NCI-H446 (cell line): ENCODE measurements around the gene C1QTNF9B.
"Not testable (repeated sequence)": the region's sequence is repeated elsewhere in the genome, so short reads cannot be mapped to it uniquely, and the experiment has no call there.

Source experiments
- DNase-seq, 2 experiments: peaks; one replicate each; lab custom pipeline; 2025; lab: John Stamatoyannopoulos, UW

Gene C1QTNF9B

DNA sequence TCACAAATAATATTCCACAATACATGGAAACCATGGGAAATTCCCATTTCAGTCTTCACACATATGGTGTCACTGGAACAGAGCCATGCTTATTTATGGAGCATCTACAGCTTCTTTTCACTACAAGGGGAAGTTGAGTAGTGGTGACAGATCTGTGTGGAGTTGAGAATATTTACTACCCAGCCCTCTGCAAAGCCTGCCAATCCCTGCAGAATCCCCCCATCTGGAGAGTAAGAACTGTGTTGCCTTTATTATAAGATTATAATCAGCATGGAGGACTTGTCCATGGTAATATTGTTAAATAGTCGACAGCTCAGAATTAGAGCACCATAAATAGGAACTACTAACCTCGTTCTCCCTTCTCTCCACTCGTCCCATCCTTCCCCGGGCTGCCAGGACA, 3.5 kb downstream of the C1QTNF9B start:
- DNase-seq, result not testable (repeated sequence)

DNA sequence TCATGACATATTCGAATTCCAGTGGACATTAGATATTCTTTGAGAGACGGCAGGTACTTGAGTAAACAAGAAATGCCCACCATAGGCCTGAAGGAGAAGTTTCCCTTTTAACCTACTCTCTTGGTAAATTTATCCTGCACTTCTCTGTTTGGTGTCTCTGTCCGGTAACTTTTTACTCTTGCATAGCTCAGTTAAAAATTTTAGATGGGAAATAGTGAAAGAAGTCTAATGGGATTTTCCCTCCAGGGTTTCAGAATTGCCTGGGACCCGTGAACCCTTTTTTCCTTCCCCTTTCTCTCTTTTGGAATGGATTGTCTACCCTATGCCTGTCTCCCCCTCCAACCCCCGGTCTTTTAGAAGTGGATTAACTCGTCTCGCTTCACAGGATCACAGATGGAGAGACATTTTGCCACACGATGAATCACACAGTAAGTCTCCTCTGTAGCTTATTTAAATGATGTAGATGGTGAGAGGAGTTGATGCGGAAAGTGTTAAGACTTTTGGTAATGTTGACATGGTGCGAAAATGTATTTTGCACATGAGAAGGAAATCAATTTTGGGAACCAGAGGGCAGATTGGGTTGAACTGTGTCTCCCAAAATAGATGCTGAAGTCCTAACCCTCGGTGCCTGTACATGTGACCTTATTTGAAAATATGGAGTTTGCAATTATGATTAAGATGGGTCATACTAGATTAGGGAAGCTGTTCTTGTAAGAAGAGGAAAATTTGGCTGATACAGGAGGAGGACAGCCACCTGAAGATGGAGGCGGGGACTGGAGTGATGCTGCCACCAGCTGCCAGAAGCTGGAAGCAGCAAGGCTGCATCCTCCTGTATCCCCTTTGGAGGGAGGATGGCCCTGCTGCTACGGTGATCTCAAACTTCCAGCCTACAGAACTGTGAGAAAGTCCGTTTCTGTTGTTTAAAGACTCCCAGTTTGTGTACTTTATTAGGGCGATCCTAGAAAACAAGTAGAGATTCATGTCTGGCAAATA, 7.4 kb downstream of the C1QTNF9B start:
- DNase-seq, result peak in 1 of 2 experiments; percentile 31

DNA sequence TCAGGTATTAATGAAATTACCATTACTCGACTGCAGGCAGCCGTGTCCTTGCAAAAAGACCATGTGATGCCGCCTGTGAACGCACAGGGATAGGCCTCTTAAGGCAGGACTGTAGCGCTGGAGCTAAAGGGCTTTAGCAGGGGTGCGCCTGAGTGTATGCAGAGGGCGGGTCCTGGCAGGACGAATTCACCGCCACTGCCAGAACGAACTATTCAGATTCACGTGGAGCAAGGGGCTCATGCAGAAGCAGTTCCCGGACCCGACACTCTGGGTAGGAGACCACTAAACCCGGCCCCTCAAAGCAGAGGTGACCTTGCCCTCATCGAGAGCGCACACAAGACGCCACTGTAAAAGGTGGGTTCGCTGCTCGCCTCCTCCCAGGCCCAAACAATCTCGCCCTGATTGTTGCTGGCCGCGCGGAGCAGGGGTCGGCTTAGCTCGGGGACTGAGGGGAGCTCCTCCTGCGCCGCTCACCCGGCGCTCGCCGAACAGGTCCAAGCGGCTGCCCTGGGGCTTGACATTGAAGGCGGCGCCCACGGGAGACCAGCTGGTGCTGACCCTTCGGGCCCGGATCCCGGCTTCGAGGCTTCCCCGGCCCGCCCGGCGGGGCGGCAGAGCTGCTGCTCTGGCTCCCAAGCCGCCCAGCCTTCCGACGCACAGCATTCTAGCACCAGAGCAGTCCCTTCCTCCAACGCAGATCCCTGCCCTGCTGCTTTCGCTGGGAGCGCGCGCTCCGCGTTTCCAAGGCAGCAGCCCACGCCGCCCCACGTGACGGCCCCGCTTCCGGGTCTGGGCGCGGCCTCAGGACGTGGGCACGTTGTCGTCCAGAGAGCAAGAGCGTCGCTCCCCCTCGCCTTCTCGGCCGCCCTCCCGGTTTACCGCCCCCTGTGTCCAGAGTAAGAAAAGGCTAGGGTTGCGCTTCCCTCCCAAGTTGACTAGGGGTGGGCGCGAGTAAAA, 8.4 kb downstream of the C1QTNF9B start, which contains the start of gene MIPEP:
Gene MIPEP (minus strand): TSS at position 743 of the 957 bp plus-strand sequence. CDS start 80 bp downstream, at position 663.
- DNase-seq, result peak; percentile 88 to 94

GRCh38 chr13:23884361-23884760, 12.9 kb downstream of the C1QTNF9B start:
- DNase-seq, result not testable (repeated sequence)

DNA sequence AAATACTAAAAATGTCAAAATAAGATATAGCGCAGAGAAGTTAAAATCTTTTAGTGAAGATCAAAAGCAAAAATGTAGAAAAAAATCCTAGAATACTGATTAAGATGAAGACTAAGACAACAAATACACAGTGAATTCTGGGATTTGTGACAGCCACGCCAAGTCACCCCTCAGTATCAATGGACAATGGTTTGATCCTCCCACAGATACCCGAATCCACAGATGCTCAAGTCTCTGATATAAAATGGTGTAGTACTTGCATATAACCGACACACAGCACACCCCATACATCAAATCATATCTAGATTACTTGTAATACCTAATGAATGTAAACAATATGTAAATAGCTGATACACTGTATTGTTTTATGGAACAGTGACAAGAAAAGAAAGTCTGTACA, 14.0 kb downstream of the C1QTNF9B start:
- DNase-seq, result no peak

GRCh38 chr13:23881402-23881800, 15.9 kb downstream of the C1QTNF9B start:
- not testable (repeated sequence) for DNase-seq

- DNase-seq, result not testable (repeated sequence)
Observed at GRCh38 chr13:23880493-23881401, 16.6 kb downstream of the C1QTNF9B start.

GRCh38 chr13:23877286-23877685, 20.0 kb downstream of the C1QTNF9B start:
- no peak for DNase-seq

GRCh38 chr13:23876265-23876664, 21.0 kb downstream of the C1QTNF9B start:
- DNase-seq, result no peak

DNA sequence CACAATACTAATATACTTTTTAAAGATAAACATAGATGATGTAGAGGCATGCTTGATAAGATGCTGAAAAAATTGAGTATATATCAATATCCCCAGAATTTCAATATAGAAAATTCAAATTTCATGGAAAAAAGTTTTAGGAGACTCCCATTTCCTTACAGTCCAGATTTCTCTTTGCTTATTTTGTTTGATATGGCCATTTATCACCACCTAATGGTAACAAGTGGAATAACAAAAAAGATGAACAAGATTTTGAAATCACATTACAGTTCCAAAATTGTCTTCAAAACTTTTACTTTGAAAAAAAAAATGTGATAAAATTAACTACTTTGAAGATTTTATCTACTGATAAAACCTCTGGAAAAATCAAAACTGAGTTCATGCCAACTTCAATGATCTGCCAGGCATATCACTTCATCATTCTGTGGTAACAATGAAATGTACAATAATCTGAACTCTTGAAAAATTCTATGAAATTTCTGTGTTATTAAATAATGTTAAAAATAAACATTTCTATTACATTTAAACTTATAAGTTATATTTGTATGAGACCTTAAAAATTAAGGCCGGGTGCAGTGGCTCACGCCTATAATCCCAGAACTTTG, 25.6 kb downstream of the C1QTNF9B start:
- DNase-seq, result peak; percentile 8 to 46

GRCh38 chr13:23870356-23871140, 26.8 kb downstream of the C1QTNF9B start:
- DNase-seq, result no peak

DNA sequence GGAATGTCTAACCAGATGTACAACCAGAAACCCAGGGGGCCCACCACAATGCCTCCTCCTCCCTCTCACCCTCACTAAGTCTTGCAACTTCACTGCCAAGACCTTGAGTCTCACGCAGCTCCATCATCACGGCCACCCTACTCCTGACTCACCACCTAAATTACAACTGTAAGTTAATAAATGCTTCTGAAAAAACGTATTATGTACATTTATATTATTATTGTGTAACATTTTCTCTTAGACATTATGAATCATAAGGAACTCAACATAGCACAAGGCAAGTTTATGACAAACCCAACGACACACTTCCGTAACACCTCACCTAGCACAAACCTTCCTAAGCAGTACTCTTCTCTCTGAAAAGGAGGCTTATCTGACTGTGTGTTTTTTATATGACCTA, 28.8 kb downstream of the C1QTNF9B start:
- no peak for DNase-seq

DNA sequence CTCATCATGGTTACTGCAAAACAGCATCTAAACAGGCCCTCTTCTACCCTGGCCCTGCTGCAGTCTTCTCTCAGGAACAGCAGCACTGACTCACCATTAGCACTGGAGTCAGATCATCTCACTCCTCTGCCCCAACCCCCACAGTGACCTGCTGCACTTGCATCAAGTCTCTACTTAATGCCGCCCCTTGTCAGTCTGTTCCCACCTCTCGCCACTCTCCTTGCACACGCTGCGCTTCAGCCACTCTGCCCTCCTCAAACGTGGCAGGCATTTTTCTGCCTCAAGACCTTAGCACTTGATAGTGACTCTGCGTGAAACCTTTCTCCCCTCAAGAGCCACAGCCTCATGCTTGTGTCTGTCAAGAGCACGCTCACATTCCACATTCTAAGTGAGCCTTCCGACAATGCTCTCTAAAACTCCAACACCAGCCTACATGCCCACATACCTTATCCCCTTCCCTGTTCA, 30.2 kb downstream of the C1QTNF9B start:
- DNase-seq, result no peak

DNA sequence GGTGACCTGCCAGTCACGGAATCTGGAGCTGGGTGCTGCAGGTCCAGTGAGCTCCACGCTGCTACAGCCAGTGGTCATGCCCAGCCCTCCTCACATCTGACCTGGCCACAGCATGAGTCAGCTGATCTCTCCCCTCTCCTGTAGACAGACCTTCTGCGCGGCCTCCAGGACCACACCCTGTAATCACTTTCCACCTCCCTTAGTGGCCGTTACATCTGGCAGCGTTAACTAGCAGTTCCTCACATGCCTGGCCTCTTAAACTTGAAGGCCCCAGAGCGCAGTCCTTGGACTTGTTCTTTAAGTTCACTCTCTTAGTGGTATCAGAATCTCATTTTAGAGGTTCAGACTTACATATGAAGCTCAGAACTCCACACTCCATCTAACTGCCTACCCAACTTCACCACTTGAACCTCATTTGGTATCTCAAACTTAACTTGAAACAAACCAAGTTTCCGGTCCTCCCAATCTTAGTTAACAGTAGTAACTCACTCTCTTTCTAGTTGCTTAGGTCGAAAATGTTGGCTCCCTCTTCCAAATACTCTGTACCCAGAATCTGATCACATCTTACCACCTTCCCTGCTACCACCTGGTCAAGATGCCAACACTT, 30.8 kb downstream of the C1QTNF9B start:
- DNase-seq, result no peak

GRCh38 chr13:23865906-23866305, 31.4 kb downstream of the C1QTNF9B start:
- DNase-seq, result no peak

GRCh38 chr13:23865026-23865425, 32.3 kb downstream of the C1QTNF9B start:
- DNase-seq, result no peak

DNA sequence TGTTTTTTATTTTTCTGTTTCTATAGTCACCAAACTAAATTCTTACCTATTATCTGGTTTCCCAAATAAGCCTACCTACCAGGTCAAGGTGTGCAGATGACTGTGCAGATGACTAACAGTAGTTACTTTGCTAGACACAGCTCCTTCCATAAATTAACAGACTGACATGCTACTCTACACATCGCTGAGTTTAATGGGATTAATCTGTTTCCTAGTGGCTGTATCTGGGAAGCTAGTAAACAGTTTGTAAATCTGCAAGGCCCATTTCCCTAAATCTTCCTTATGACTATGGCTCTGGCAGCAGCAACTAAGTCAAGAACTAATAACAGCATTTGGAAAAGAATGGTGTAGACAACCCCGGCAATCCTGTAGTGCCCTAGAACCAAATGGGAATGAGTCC, 36.0 kb downstream of the C1QTNF9B start:
- no peak for DNase-seq

GRCh38 chr13:23859904-23860303, 37.4 kb downstream of the C1QTNF9B start:
- no peak for DNase-seq

GRCh38 chr13:23859455-23859854, 37.8 kb downstream of the C1QTNF9B start:
- no peak for DNase-seq
